ENCODE results near the gene FAM167B.

- TF ChIP-seq FOXM1 (IDR thresholded peaks at IDR 0.05; ENCODE audit: borderline replicate concordance) (no peak), ELF4 (IDR thresholded peaks at IDR 0.05) (no peak), SP1 (IDR thresholded peaks at IDR 0.05) (no peak), CTBP1 (IDR thresholded peaks at IDR 0.05; ENCODE audit: borderline replicate concordance) (no peak), BHLHE40 (IDR thresholded peaks at IDR 0.05; ENCODE audit: borderline replicate concordance) (peak; percentile 20; the same call in 1 of the 2 replicates), ARNT (IDR thresholded peaks at IDR 0.05) (no peak), PKNOX1 (IDR thresholded peaks at IDR 0.05) (no peak), SUZ12 (IDR thresholded peaks at IDR 0.05) (no peak)
These were observed 14.3 kb upstream of the FAM167B start for GRCh38 chr1:32232558-32233304.
